Testis (tissue), 2 donors: ENCODE data around the gene MSRB3.

ENCODE experiments used
- POLR2A ChIP-seq: fragments of 450-650 bp; IDR thresholded peaks from one replicate; pipeline ENCODE4 v1.6.1; 2017; ENCODE audit warnings: antibody characterized with exemption, mild to moderate bottlenecking, moderate library complexity
- TF ChIP-seq, protein P1 (sequence below), 3 experiments: fragments of 450-650 bp in 2 of 3; fragments of 200-600 bp in 1 of 3; sonication (generic) in 1 of 3; IDR thresholded peaks; one replicate each; pipeline ENCODE4 v1.5.1; 2016 to 2019; ENCODE audit warnings: antibody characterized with exemption in 3 of 3, mild to moderate bottlenecking in 2 of 3, moderate library complexity in 1 of 3

DNA sequence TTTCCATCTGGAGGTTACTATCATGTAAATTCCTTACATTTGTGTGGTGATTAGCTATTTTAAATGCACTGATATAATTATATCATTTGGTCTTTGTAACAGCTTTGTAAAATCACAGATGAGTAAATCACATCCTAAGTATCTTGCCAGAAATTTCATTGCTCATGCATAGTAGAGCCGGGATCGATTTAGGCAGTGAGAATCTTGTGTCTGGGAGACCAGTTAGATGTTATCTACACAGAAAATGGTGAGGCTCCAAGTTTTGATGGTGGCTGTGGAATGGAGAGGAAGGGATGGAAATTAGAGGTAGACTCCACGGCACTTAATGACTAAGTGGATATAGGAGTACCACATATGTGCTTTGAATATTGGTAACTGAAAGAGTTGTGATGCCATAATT lies 156.3 kb downstream of the MSRB3 start:
- TF ChIP-seq, protein P1, sequence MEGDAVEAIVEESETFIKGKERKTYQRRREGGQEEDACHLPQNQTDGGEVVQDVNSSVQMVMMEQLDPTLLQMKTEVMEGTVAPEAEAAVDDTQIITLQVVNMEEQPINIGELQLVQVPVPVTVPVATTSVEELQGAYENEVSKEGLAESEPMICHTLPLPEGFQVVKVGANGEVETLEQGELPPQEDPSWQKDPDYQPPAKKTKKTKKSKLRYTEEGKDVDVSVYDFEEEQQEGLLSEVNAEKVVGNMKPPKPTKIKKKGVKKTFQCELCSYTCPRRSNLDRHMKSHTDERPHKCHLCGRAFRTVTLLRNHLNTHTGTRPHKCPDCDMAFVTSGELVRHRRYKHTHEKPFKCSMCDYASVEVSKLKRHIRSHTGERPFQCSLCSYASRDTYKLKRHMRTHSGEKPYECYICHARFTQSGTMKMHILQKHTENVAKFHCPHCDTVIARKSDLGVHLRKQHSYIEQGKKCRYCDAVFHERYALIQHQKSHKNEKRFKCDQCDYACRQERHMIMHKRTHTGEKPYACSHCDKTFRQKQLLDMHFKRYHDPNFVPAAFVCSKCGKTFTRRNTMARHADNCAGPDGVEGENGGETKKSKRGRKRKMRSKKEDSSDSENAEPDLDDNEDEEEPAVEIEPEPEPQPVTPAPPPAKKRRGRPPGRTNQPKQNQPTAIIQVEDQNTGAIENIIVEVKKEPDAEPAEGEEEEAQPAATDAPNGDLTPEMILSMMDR (IDR thresholded peaks at IDR 0.05): no peak
- TF ChIP-seq POLR2A: no peak
